ENCODE measurements around the gene SELENOP.

Gene SELENOP

GRCh38 chr5:42787845-42788244, 23.8 kb downstream of the SELENOP start:
- TF ChIP-seq CTCF (IDR thresholded peaks at IDR 0.05; ENCODE audit: low read depth, low read length), result no peak
- no peak overlapping the region for H3K4me3 ChIP-seq (ENCODE audit: low read depth, low read length)

- TF ChIP-seq CTCF (IDR thresholded peaks at IDR 0.05; ENCODE audit: low read depth, low read length), result no peak
- H3K4me3 ChIP-seq (ENCODE audit: low read depth, low read length), result no peak overlapping the region
Observed at GRCh38 chr5:42787073-42787472, 24.6 kb downstream of the SELENOP start.

GRCh38 chr5:42785756-42786155, 25.9 kb downstream of the SELENOP start:
- H3K4me3 ChIP-seq (ENCODE audit: low read depth, low read length), result no peak overlapping the region
- no peak for TF ChIP-seq CTCF (IDR thresholded peaks at IDR 0.05; ENCODE audit: low read depth, low read length)

GRCh38 chr5:42784132-42784531, 27.6 kb downstream of the SELENOP start:
- TF ChIP-seq CTCF (IDR thresholded peaks at IDR 0.05; ENCODE audit: low read depth, low read length), result no peak

GRCh38 chr5:42781584-42781983, 30.1 kb downstream of the SELENOP start:
- no peak overlapping the region for H3K4me3 ChIP-seq (ENCODE audit: low read depth, low read length)
- no peak for TF ChIP-seq CTCF (IDR thresholded peaks at IDR 0.05; ENCODE audit: low read depth, low read length)

More at GRCh38 chr5:42784132-42784531, 27.6 kb downstream of the SELENOP start:
- no peak overlapping the region for H3K4me3 ChIP-seq (ENCODE audit: low read depth, low read length)

DNA sequence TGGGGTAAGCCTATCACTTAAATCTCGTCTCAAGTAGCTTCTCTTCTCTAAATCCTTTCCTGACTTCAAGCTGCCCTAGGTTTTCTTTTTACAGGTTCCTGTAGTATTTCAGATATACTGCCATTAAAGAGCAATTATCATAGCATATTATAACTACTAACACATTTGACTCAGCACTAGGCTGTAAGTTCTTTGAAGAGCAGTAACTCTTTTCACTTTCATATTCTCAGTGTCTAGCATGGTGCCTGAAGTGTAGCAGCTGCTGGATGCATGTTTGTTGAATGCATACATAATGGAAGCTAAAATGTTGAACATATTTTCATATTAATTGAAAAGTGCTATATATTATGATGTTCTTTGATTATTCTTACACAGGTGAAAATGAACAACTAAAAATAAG, 32.6 kb downstream of the SELENOP start:
- H3K4me3 ChIP-seq (ENCODE audit: low read depth, low read length), result no peak overlapping the region
- TF ChIP-seq CTCF (IDR thresholded peaks at IDR 0.05; ENCODE audit: low read depth, low read length), result no peak

DNA sequence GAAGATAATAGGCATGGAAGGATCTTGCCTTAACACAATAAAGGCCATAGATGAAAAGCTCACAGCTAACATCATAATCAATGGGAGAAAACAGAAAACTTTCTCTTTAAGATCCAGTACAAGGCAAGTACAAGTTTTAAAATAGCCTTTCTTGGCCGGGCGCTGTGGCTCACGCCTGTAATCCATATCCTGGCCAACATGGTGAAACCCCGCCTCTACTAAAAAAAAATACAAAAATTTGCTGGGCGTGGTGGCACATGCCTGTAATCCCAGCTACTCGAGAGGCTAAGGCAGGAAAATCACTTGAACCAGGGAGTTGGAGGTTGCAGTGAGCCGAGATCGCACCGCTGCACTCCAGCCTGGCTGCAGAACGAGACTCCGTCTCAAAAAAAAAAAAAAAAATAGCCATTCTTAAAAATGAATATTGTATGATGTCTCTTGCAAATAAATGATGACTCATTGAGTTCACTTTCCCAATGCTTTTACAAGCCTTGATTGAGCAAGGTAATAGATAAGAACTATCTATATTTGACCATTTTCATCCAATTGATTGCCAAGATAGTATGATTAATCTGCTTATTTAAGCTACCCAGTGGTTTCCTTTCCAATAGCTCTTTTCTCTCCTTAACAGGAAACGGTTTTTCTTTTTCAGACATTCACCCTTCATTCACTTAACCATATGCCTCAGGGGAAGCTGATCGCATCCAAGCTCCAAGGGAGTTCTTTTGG, 39.3 kb downstream of the SELENOP start:
- H3K4me3 ChIP-seq (ENCODE audit: low read depth, low read length), result no peak overlapping the region
- no peak for TF ChIP-seq CTCF (IDR thresholded peaks at IDR 0.05; ENCODE audit: low read depth, low read length)

Data from WI38 (cell line).